ENCODE data around the gene MIB2.
"Not testable (repeated sequence)": the region's sequence is repeated elsewhere in the genome, so short reads cannot be mapped to it uniquely, and the experiment has no call there.

The MIB2 gene

GRCh38 chr1:1669468-1670440 is 54.5 kb downstream of the MIB2 start:
- TF ChIP-seq MAX (IDR thresholded peaks at IDR 0.05; ENCODE audit: low read depth, low read length) (peak; percentile 57), CTCF (IDR thresholded peaks at IDR 0.05; ENCODE audit: low read depth, low read length) (no peak), MYC (IDR thresholded peaks at IDR 0.05; ENCODE audit: low read depth, low read length) (peak; percentile 71), POLR2A (IDR thresholded peaks at IDR 0.05; ENCODE audit: extremely low read depth, insufficient read length) (peak; percentile 52)
- peak; percentile 95 for DNase-seq (ENCODE audit: low read depth)
- H3K4me3 ChIP-seq (ENCODE audit: low read depth, low read length): peak overlapping the region; percentile 54

GRCh38 chr1:1670866-1671265 is 55.6 kb downstream of the MIB2 start:
- H3K4me3 ChIP-seq (ENCODE audit: low read depth, low read length): no peak overlapping the region
- no peak for DNase-seq (ENCODE audit: low read depth)
- no peak for TF ChIP-seq POLR2A (IDR thresholded peaks at IDR 0.05; ENCODE audit: extremely low read depth, insufficient read length)
- TF ChIP-seq MYC (IDR thresholded peaks at IDR 0.05; ENCODE audit: low read depth, low read length): no peak
- TF ChIP-seq MAX (IDR thresholded peaks at IDR 0.05; ENCODE audit: low read depth, low read length): no peak
- TF ChIP-seq CTCF (IDR thresholded peaks at IDR 0.05; ENCODE audit: low read depth, low read length): no peak

GRCh38 chr1:1671365-1672119 is 56.2 kb downstream of the MIB2 start:
- DNase-seq (ENCODE audit: low read depth): no peak
- no peak overlapping the region for H3K4me3 ChIP-seq (ENCODE audit: low read depth, low read length)
- TF ChIP-seq MAX (IDR thresholded peaks at IDR 0.05; ENCODE audit: low read depth, low read length) (no peak), MYC (IDR thresholded peaks at IDR 0.05; ENCODE audit: low read depth, low read length) (no peak), POLR2A (IDR thresholded peaks at IDR 0.05; ENCODE audit: extremely low read depth, insufficient read length) (no peak), CTCF (IDR thresholded peaks at IDR 0.05; ENCODE audit: low read depth, low read length) (no peak)

GRCh38 chr1:1672181-1672965 is 57.1 kb downstream of the MIB2 start:
- H3K4me3 ChIP-seq (ENCODE audit: low read depth, low read length): no peak overlapping the region
- peak; percentile 73 for DNase-seq (ENCODE audit: low read depth)
- TF ChIP-seq MAX (IDR thresholded peaks at IDR 0.05; ENCODE audit: low read depth, low read length) (no peak), CTCF (IDR thresholded peaks at IDR 0.05; ENCODE audit: low read depth, low read length) (no peak), MYC (IDR thresholded peaks at IDR 0.05; ENCODE audit: low read depth, low read length) (no peak), POLR2A (IDR thresholded peaks at IDR 0.05; ENCODE audit: extremely low read depth, insufficient read length) (no peak)

GRCh38 chr1:1674806-1675205 is 59.5 kb downstream of the MIB2 start:
- H3K4me3 ChIP-seq (ENCODE audit: low read depth, low read length): not testable (repeated sequence)
- peak; percentile 31 for DNase-seq (ENCODE audit: low read depth)

GRCh38 chr1:1675218-1675617 is 59.9 kb downstream of the MIB2 start:
- not testable (repeated sequence) for DNase-seq (ENCODE audit: low read depth); H3K4me3 ChIP-seq (ENCODE audit: low read depth, low read length)

GRCh38 chr1:1676087-1676486 is 60.8 kb downstream of the MIB2 start:
- H3K4me3 ChIP-seq (ENCODE audit: low read depth, low read length); DNase-seq (ENCODE audit: low read depth): not testable (repeated sequence)

All from NB4 (cell line).